GM15510 (cell line): ENCODE results near the gene GPX4.

ENCODE experiments used
- POLR2A ChIP-seq: IDR thresholded peaks from 3 replicates; pipeline ENCODE4 v1.6.1; 2011; ENCODE audit warnings: borderline replicate concordance; ENCODE audit not compliant: insufficient read length; ENCODE audit errors: extremely low read depth

The GPX4 gene

GRCh38 chr19:1121395-1121794 is 17.6 kb downstream of the GPX4 start:
- no peak for TF ChIP-seq POLR2A

GRCh38 chr19:1122021-1122971 is 18.5 kb downstream of the GPX4 start:
- no peak for TF ChIP-seq POLR2A

- no peak for TF ChIP-seq POLR2A
Measured at GRCh38 chr19:1122972-1123363, 19.2 kb downstream of the GPX4 start.

- no peak for TF ChIP-seq POLR2A
Measured at GRCh38 chr19:1123381-1123780, 19.6 kb downstream of the GPX4 start.

GRCh38 chr19:1123885-1124677 is 20.3 kb downstream of the GPX4 start:
- TF ChIP-seq POLR2A, result no peak

- no peak for TF ChIP-seq POLR2A
Measured at GRCh38 chr19:1125601-1126467, 22.0 kb downstream of the GPX4 start.

GRCh38 chr19:1126984-1127760 is 23.4 kb downstream of the GPX4 start:
- TF ChIP-seq POLR2A, result no peak

- TF ChIP-seq POLR2A, result no peak
Measured at GRCh38 chr19:1128106-1128505, 24.3 kb downstream of the GPX4 start.

GRCh38 chr19:1129535-1129934 is 25.7 kb downstream of the GPX4 start:
- no peak for TF ChIP-seq POLR2A

- peak; percentile 23 for TF ChIP-seq POLR2A
Measured at GRCh38 chr19:1130771-1131717, 27.2 kb downstream of the GPX4 start.

- peak; percentile 64 for TF ChIP-seq POLR2A
Measured at GRCh38 chr19:1131718-1132551, 28.1 kb downstream of the GPX4 start.
